GM21528 (cell line): Measurements from ENCODE around the gene C1orf198.
"Not testable (repeated sequence)": the region's sequence is repeated elsewhere in the genome, so short reads cannot be mapped to it uniquely, and the experiment has no call there.

Source experiments
- ATAC-seq: cut with Tn5 transposase; IDR thresholded peaks from one replicate; pipeline ENCODE4 v1.9.1; 2021; ENCODE audit warnings: mild to moderate bottlenecking, moderate library complexity; ENCODE audit not compliant: unreplicated experiment, low FRiP score

C1orf198 gene

DNA sequence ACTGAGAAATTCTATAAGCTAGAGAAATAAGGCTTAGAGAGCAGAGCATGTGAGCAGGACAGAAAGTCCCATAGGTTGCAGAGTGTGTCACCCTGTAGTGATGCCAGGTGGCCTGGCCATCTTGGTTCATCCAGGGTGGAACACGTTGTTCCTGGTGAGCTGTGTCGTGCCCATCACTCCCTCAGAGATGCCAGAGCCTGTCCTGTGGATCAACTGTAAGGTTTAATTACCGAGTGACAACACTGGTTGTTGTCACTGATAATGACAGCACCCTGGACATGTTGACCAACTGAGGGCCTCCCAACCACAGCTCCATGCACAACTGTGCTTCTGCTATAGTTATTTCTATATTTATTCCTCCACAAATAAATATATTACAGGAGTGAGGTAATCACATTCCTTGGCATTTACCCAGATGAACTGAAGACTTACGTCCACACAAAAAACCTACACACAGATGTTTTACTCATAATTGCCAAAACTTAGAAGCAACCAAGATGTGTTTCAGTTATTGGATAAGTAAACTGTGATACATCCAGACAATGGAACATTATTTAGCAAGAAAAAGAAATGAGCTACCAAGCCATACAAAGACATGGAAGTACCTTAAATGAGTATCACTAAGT lies 6.2 kb downstream of the C1orf198 start:
- no peak for ATAC-seq

DNA sequence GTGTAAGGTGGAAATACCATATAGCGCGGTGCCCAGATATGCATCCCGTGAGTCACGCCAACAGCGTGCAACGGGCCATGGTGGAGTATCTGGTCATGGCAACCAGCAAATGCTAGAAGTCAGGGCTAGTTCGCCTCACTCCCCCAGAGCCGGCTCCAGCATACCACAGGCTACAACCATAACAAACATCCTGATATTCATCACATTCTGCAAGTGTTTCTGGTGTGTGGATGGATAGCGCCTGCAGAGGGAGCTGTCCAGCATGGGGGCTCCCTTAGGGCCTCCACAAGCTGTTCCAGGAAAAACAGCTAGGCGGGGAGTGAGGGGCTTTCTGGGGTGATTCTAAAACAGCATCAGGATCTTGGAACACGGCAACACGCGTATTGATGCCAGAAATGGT lies 6.8 kb downstream of the C1orf198 start:
- ATAC-seq = no peak

DNA sequence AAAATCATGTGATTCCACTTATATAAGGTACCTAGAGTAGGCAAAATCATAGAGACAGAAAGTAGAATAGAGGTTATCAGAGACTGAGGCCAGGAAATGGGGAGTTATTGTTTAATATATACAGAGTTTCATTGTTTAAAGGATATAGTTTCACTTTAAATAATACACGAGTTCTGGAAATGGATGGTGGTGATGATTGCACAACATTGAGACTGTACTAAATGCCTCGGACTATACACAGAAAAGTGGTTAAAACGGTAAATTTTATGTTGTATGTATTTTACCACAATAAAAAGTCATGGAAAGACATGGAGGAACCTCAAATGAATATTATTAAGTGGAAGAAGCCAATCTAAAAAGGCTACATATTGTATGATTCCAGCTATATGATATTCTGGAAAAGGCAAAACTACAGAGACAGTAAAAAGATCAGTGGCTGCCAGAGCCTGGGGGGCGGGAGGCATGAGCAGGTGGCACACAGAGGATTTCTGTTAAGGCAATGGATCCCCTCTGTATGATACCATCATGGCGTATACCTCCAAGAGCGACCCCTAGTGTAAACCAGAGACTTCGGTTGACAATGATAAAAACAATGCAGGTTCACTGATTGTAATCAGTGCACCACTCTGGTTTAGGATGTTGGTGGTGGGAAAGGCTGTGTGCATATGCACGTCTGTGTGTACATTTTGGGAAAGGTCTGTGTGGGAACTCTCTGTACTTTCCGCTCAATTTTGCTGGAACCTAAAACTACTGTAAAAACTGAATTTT lies 7.5 kb downstream of the C1orf198 start:
- ATAC-seq = no peak

DNA sequence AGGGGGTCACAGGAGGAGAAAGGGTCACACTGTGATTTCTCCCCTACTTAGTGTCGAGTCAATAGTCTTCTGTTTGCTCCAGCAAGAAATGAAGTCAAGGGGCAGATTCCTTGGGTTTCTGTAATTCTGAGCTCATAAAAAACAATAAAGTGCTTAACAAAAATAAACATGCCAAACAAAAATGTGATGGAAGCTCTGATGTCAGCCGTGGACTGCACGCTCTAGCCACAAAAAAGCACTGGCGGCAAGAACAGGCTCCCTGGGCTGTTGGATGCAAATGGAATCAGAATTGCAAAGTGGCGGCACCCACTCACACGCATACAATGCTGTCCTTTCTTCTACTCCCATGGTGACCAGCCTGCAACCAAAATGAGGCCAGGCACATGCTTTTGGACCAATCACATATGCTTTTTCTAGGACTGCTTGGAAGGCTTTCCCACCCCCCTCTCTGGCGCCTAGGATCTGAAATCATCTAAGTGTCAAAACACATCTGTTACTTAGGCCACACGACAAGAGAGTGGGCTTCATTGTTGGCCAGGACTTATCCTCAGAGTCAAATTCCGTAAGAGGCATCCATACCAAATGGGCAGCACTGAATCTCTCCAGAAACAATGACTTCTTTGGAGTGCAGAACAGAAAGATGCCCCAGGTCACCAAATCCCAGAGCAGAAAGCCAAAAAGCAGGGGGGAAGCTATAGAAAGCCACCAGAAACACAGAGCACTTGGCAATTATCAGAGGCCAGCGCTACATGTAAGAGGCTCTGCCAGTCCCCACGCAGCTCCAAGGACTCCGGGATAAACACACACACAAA lies 9.2 kb downstream of the C1orf198 start:
- ATAC-seq = no peak

DNA sequence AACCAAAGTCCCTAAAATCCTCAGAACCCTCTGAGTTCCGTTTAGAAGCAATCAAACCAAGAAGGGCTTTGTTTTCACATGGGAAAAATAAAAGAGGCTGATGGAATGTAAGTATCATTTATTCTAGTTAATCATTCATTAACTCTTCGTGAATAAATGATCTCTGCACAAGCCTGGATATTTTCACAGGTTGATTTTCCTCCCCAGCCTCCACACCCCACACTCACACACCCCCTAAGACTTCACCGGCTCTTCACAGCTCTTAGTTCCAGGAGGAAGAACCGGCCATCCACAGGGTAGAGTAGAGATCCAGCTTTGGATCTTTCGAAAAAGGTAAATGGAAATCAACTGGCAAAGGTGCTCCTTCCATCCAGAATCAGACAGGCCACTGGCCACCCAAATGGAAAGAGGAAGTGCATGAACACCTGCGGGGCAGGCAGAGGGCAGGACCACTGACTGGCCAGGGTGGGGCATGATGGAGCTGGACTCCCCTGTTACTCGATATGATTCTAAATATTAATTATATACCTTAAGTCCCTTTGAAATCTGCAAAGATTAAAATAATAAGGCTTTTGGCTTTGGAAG lies 10.0 kb downstream of the C1orf198 start:
- no peak for ATAC-seq

DNA sequence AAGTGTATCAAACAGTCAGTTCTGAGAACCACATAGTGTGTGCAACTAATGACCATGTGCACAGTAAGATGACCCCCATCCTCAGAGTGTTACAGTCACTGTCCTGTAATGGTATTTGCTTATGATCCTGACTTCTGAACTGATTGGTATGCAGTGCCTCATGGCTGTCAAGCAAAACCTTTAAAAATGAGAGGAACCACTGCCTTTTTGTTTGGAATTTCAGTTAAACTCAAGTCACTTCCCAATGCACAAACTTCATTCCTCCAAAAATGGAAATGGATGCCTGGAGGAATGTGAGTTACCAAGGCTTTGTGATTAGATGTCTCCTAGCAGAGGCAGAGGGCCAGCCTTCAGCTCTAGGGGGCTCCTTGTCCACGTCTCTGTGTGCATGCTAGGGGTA lies 10.5 kb downstream of the C1orf198 start:
- ATAC-seq = no peak

DNA sequence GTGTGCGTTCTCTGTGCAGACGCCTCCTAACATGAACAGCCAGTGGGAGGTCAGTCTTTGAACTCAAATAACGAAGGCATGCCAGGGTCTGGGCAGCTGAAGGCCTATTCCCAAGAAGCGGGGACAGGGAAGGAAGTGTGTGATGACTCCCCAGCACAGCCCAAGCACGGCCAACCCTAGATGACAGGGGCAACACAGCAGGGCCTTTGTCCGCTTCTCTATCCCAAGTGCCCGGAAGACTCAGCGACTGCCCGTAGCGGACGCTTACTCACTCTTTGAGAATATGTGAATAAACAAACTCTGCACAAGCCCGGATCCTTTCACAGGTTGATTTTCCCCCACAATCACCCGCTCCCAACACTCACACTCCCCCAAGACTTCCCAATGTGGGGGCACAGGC lies 11.2 kb downstream of the C1orf198 start:
- ATAC-seq = no peak

DNA sequence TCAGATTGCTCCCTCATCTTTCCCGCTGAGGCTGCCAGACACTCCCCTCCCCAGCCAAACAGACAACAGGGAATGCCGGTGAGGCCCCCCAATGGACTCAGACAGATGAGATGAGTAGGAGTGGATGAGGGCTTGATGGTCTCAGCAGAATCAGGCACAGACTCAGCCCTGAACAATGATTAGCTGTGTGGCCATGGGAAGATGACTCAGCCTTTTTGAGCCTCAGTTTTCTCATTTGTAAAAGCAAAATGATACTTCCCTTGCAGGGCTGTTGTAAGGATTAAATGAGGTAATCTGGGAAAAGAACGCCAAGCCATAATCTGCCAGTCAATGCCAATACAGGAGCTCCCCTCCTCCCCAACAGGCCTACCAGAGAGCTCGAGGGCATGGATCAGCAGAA lies 12.4 kb downstream of the C1orf198 start:
- no peak for ATAC-seq

DNA sequence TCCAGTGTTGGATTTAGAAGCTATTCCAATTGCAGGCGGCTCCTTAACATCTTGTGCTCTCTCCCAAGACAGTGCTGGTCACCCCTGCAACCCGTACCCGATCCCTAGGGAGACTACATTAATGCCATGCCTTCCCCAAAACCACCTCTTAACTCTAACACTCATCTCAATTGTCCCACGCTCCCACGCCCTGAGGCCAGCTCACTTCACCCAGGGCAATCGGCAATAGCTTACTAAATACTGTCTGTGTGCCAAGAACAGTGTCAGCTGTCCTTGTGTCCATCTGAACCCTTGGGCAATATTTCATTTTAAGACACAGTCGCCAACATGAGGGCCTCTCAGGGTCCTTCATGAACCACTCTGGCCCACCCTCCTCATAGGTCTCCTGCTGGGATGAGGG lies 13.9 kb downstream of the C1orf198 start:
- no peak for ATAC-seq

DNA sequence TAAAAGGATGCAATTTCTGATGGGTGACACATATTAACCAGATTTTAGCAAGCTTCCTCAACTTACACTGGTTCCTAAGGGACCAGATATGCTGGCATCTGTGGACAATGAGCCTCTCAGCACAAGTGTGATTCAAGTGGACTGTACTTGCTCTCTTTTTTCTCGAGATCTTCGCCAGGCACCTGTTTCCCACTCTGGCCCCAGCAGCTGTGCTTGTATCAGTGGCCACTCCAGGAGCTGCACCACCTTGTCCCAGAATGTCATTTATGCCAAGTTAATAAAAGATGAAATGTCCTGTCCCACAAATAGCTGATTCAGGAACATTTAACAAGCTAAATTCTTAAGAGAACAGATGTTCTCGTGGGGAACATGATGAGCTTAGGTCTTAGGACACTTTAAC lies 14.6 kb downstream of the C1orf198 start:
- ATAC-seq = no peak

DNA sequence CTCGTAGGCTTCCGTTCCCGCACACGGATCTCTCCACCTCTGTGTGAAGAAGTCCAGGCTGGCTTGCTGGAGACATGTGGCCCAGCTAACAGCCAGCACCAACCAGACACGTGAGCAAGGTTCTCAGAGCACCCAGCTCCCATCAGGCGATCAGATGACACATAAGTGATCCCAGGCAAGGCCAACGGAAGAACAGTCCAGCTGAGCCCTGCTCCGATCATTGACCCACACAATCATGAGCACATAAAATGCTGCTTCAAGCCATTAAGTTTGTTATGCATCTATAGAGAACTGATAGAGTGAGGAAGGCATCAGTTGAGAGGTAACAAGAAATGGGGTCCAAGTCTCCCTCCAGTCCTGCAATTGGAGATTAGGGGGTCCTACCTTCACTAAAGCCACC lies 15.4 kb downstream of the C1orf198 start:
- ATAC-seq = no peak

DNA sequence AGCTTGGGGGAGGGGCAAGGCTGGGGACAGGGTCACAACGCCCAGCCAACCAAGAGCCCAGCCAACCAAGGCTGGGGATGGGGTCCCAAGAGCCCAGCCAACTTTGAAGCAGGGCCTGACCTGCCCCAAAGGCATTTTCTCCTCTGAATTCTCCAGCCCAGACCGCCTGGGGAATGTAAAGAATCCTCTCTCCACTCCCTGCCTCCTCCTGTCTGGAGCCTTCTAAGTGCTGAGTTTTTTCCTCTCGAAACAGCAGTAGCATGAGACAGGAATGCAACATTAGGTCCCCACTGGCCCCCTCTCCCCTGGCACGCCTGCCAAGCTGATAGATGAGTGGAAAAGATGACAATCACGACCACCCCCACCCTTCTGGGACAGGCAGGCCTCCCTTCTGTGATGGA lies 17.0 kb downstream of the C1orf198 start:
- no peak for ATAC-seq

DNA sequence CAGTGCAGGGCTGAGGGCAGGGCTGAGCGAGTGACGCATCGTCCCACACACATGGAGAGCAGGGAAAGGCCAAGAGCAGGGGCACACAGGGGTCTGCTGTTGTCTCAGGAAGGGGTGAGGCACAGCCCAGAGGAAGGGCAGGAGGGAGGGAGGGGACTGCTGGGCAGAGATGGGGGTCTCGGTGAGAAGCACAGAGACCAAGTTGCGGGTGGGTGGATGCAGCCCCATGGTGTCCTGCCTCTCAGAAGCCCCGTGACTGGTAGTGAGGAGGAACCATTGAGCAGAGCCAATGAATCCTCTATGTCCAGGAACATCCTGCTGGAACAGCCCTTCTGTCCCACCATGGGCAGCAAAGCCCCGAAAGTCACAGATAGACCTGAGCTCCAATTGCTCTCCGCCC lies 17.8 kb downstream of the C1orf198 start:
- no peak for ATAC-seq

DNA sequence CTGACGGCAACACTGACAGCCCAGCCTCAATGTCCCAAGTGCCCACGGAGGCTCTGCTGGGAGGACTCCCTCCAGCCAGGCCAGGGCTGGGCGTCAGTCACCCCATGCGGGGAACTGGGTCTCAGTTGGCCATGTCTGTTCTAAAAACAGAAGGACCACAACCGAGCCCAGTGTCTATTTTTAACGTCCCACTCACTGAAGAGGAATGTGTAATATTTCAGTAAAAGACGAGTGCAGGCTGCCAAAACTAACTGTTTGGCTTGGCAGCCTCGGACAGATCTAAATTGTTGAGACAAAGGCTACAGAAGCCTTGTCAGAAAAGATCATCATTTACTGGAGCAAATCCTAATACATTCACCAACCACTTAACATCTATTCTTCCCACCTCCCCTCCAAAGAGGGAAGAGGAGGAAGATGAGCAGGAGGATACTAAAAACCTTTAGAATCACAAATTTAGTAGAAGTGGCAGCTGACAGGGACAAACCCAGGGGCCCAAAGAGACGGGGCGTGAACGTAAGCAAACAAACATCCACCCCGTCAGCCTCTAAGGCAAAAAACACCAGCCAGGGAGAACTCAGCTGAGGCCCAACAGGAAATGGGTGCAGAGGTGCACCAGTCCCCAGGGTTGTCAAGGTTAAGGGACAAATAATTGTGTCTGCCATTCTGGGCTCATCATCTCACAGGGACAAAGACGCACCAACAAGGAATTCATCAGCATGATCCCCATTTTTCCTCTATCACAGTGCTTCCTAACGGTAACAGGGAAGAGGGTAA lies 18.7 kb downstream of the C1orf198 start:
- ATAC-seq = no peak

DNA sequence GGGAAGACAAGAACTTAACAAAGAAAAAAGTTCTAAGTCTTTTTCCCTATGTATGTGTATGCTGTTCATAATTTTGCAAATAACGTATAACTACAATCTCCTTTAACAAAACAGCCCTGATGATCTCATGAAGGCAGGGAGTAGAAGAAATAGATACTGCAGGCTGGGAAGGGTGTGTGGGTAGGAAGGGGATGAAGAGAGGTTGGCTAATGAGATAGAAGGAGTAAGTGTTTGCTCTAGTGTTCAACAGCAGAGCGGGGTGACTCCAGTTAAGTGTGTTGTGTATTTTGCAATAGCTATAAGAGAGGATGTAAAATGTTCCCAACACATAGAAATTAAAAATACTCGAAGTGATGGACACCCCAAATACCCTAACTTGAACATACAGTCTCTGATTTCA lies 20.1 kb downstream of the C1orf198 start:
- ATAC-seq = no peak

DNA sequence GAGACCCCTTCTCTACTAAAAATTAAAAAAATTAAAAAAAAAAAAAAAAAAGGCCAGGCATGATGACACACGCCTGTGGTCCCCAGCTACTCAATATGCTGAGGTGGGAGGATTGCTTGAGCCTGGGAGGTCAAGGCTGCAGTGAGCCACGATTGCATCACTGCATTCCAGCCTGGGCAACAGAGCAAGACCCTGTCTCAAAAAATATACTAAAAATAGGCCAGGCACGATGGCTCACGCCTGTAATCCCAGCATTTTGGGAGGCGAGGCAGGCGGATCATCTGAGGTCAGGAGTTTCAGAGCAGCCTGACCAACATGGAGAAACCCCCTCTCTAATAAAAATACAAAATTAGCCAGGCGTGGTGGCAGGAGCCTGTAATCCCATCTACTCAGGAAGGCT lies 23.1 kb downstream of the C1orf198 start:
- ATAC-seq = not testable (repeated sequence)

DNA sequence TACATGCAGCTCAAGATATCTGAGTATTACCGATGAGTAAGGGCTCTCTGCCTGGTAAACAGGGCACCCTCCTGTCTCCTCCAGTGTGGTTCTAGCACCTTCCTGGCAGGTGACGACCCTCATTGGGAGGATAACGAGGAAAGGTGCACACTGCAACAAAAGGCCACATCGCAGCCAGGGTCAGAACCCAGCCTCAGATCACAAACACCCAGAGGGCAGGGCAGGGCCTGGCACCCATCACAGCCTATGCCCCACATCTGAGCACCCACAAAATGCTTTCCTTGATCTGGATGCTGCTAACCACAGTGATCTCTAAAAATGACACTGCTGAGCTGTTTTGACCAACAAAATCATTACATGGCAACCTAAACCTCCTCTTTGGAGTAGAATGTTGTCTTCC lies 23.8 kb downstream of the C1orf198 start:
- no peak for ATAC-seq

DNA sequence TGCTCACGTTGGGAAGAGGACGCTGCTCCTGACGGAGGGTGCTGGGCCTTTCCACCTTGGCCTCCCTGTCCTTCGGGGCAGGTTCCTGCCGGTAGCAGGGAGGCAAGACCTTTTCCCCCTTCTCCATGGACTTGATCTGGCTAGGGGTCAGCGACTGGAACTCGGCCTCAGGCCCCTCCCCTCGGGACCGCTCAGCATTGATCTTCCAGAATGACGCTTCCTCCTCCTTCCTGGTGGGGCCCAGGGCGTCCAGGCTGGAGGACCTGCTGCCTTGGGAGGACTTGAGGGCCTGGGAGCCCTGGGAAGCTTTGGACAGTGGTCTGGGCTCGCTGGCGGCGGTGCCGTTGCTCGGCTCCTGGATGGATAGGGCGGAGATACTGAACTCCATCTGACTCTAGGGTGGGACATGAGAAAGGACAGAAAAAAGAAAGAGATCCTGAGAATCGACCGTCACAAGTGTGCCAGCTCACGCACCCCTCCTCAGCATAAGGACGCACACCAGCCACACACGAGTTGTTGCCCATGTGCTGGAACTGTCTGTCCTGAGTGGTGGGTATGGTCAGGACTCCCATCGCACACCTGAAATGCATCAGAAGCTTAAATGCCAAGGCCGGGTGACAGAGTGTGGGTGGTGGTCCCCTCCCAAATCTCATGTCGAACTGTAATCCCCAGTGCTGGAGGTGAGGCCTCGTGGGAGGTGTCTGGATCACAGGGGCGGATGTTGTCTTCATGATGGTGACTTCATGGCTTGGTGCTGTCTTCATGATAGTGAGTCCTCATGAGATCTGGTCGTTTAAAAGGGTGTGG lies 24.6 kb downstream of the C1orf198 start:
- no peak for ATAC-seq

DNA sequence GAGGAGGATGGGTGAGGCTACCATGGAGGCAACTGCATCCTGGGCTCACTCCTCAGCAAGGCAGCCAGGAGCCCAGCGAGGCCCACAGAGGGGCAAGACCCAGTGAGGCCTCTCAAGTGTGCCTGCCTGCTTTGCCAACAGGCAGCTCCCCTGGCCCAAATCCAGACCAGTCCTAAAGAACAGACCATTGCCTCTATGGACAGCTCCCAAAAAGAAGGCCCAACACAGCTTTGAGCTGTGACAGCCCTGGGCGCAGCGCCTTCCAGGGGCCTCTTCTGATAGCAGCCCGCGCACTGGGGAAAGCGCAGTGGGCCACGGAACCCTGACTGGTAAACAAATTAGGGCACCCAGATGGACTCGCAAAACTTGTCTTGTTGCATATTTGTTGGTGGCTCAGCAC lies 25.5 kb downstream of the C1orf198 start:
- ATAC-seq = no peak

DNA sequence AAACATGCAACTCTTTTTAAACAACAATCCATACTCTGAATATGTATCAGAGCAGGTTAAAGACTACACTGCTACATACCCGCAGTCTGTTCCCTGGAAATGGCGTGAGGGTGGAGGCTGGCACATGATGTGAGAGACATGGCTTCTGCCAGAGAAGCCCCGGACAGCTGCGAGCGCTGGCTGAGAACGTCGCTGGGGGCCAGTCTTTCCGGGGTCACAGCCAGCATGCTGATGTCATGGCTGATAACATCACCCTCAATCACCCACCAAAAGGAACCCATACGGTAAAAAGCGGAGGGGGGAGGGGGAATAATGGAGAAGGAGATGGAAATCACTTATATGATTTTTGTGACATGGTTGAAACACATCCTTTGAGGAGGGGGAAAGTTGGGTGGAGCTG lies 29.1 kb downstream of the C1orf198 start:
- no peak for ATAC-seq
